Progenitor cell of endocrine pancreas (in vitro differentiated cells): ENCODE data around the gene MYO15A. TPM values are rescaled to one million over a fixed set of nuclear protein-coding genes. Genes with fewer than 3 reads are reported as not detected.

Source experiments
- DNase-seq: peaks from one replicate; pipeline ENCODE4 v3.0.0; 2021; ENCODE audit warnings: low spot score; ENCODE audit not compliant: unreplicated experiment
- H3K27ac Mint-ChIP-seq: 2 replicates; pipeline ENCODE4 v1.8.0; 2021; ENCODE audit warnings: mild to moderate bottlenecking, moderate library complexity, mixed read lengths
- H3K27me3 Mint-ChIP-seq: 2 replicates; pipeline ENCODE4 v1.8.0; 2021; ENCODE audit warnings: mixed read lengths
- H3K36me3 Mint-ChIP-seq: 2 replicates; pipeline ENCODE4 v1.8.0; 2022; ENCODE audit warnings: mixed read lengths; ENCODE audit not compliant: insufficient read depth
- H3K4me1 Mint-ChIP-seq: 2 replicates; pipeline ENCODE4 v1.8.0; 2021; ENCODE audit warnings: low read depth, mixed read lengths
- H3K4me3 Mint-ChIP-seq: 2 replicates; pipeline ENCODE4 v1.8.0; 2021; ENCODE audit warnings: low read depth, mild to moderate bottlenecking, moderate library complexity, mixed read lengths
- H3K9me3 Mint-ChIP-seq: 2 replicates; pipeline ENCODE4 v1.8.0; 2021; ENCODE audit warnings: low read depth, mixed read lengths
- total RNA-seq: library from RNA; stranded (reverse); gene quantifications from 2 replicates; pipeline ENCODE4 v1.2.1, GENCODE V29; 2021
- TF ChIP-seq, protein P1 (sequence below): fragments of 200-600 bp; sonication (generic); IDR thresholded peaks from one replicate; pipeline ENCODE4 v1.5.0; 2021; ENCODE audit warnings: antibody characterized with exemption, mild to moderate bottlenecking; ENCODE audit not compliant: unreplicated experiment

The MYO15A gene
- total RNA-seq, 1 donor from 2014 or later: 3.3 TPM

DNA sequence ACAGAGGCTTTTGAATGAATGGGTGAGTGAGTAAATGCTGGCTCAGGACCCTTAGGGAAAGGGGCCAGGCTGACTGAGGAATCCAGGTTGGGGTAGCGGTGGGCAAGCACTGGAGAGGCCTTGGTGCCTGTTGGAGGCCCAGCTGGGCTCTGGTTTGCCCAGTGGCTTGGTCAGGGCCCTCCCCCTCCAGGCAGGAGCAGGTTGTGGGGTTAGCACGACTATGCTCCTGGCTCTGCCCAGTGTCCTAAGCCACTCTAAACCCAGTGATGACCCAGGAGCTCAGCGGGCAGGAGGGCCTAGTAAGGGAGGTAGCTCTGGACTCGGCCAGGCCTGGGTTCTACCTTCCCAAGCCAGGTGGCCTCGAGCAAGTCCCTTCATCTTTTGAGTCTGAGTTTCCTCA is 7.5 kb downstream of the MYO15A start:
- TF ChIP-seq, protein P1, sequence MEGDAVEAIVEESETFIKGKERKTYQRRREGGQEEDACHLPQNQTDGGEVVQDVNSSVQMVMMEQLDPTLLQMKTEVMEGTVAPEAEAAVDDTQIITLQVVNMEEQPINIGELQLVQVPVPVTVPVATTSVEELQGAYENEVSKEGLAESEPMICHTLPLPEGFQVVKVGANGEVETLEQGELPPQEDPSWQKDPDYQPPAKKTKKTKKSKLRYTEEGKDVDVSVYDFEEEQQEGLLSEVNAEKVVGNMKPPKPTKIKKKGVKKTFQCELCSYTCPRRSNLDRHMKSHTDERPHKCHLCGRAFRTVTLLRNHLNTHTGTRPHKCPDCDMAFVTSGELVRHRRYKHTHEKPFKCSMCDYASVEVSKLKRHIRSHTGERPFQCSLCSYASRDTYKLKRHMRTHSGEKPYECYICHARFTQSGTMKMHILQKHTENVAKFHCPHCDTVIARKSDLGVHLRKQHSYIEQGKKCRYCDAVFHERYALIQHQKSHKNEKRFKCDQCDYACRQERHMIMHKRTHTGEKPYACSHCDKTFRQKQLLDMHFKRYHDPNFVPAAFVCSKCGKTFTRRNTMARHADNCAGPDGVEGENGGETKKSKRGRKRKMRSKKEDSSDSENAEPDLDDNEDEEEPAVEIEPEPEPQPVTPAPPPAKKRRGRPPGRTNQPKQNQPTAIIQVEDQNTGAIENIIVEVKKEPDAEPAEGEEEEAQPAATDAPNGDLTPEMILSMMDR: no peak
- peaks cover 3% of the 10 kb centered on the region for H3K9me3 Mint-ChIP-seq
- H3K27me3 Mint-ChIP-seq: no peaks in the 10 kb centered on the region
- no peaks in the 10 kb centered on the region for H3K4me1 Mint-ChIP-seq
- peaks cover 2% of the 10 kb centered on the region for H3K36me3 Mint-ChIP-seq
- H3K27ac Mint-ChIP-seq: no peak overlapping the region
- no peak overlapping the region for H3K4me3 Mint-ChIP-seq
- no peak for DNase-seq

DNA sequence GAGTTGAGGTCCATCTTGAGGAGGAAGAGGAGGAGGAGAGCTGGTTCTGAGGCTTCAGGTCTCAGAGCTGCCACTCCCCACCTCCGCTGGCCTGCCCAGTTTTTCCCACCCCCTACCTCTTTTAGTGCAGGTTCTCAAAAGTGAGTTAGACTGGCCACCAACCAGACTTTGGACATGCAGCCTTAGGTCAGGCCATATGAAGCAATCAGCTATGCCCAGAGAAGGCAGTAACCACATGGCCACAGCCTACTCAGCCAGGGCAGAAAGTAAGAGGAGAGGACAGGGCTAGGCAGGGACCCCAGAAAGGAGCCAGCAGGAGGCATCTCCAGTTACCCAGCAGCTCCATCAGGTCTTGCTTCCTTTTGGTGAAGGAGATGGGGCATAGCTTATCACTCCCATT is 9.0 kb downstream of the MYO15A start:
- no peak overlapping the region for H3K4me3 Mint-ChIP-seq
- no peak for DNase-seq
- peaks cover 3% of the 10 kb centered on the region for H3K9me3 Mint-ChIP-seq
- TF ChIP-seq, protein P1: no peak
- no peak overlapping the region for H3K27ac Mint-ChIP-seq
- peaks cover 2% of the 10 kb centered on the region for H3K36me3 Mint-ChIP-seq
- H3K27me3 Mint-ChIP-seq: no peaks in the 10 kb centered on the region
- no peaks in the 10 kb centered on the region for H3K4me1 Mint-ChIP-seq

DNA sequence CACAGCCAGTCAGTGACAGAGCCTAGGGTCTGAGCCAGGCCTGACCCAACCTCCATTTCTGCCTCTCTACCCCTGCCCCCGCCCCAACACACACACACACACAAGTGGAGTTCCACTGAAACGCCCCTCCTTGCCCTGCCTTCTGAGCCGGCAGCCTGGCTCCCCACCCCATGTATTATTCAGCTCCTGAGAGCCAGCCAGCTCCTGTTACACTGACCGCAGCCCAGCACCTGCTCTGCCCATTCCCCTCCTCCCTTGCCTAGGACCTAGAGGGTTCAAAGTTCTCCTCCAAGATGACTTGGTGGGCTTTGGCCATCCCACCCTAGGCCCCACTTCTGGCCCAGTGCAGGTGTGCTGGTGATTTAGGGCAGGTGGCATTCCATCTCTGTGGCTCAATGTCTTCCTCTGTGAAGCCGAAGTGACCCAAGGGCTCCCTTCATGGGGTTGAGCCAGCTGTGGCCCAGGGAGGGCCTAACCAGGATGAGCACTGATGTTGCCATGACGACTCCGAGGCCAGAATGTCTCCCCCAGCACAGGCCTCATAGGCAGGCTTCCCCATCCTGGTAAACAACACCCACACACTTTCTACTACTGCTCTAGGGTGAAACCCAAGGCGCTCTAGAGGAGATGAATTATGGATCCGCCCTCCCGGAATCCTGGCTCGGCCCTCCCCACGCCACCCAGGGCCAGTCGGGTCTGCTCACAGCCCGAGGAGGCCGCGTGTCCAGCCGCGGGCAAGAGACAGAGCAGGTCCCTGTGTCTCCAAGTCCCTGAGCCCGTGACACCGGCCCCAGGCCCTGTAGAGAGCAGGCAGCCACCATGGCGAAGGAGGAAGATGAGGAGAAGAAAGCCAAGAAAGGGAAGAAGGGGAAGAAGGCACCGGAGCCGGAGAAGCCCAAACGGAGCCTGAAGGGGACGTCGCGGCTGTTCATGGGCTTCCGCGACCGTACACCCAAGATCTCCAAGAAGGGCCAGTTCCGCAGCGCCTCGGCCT is 9.7 kb downstream of the MYO15A start:
- no peak overlapping the region for H3K27ac Mint-ChIP-seq
- no peak overlapping the region for H3K4me3 Mint-ChIP-seq
- peaks cover 2% of the 10 kb centered on the region for H3K36me3 Mint-ChIP-seq
- no peaks in the 10 kb centered on the region for H3K4me1 Mint-ChIP-seq
- no peak for DNase-seq
- H3K9me3 Mint-ChIP-seq: peaks cover 3% of the 10 kb centered on the region
- TF ChIP-seq, protein P1: no peak
- no peaks in the 10 kb centered on the region for H3K27me3 Mint-ChIP-seq

DNA sequence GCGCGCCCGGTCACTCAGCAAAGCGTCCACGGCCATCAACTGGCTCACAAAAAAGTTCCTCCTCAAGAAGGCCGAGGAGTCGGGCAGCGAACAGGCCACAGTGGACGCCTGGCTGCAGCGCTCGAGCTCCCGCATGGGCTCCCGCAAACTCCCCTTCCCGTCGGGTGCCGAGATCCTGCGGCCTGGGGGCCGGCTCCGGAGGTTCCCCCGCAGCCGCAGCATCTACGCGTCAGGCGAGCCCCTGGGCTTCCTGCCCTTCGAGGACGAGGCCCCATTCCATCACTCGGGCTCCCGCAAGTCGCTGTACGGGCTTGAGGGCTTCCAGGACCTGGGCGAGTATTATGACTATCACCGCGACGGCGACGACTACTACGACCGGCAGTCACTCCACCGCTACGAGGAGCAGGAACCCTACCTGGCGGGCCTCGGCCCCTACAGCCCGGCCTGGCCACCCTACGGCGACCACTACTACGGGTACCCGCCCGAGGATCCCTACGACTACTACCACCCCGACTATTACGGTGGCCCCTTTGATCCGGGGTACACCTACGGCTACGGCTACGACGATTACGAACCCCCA is 10.7 kb downstream of the MYO15A start:
- TF ChIP-seq, protein P1: no peak
- Mint-ChIP-seq H3K36me3 (peaks cover 2% of the 10 kb centered on the region), H3K27ac (no peak overlapping the region)

DNA sequence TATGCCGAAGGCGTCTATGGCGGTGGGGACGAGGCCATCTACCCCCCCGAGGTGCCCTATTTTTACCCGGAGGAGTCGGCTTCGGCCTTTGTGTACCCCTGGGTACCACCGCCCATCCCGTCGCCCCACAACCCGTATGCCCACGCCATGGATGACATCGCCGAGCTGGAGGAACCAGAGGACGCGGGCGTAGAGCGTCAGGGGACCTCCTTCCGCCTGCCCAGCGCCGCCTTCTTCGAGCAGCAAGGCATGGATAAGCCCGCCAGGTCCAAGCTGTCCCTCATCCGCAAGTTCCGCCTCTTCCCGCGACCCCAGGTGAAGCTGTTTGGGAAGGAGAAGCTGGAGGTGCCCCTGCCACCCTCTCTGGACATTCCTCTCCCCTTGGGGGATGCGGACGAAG is 11.4 kb downstream of the MYO15A start:
- DNase-seq: no peak
- Mint-ChIP-seq H3K27ac (no peak overlapping the region), H3K36me3 (peaks cover 2% of the 10 kb centered on the region), H3K4me1 (no peaks in the 10 kb centered on the region), H3K4me3 (no peak overlapping the region), H3K27me3 (no peaks in the 10 kb centered on the region), H3K9me3 (peaks cover 3% of the 10 kb centered on the region)
- TF ChIP-seq, protein P1: no peak

More for the DNA sequence above, 10.7 kb downstream of the MYO15A start:
- Mint-ChIP-seq H3K4me3 (no peak overlapping the region), H3K9me3 (peaks cover 3% of the 10 kb centered on the region), H3K27me3 (no peaks in the 10 kb centered on the region), H3K4me1 (no peaks in the 10 kb centered on the region)
- DNase-seq: no peak
